Activated naive CD8-positive, alpha-beta T cell treated with anti-CD3 and anti-CD28 coated beads, Interleukin-2, amount 50 U/mL, for 24 hours (primary cell): ENCODE measurements around the gene C1GALT1C1.
"Not testable (repeated sequence)": the region's sequence is repeated elsewhere in the genome, so short reads cannot be mapped to it uniquely, and the experiment has no call there.

Experiments used
- ATAC-seq: fragments of 150-1000 bp; cut with Tn5 transposase; one replicate; pipeline ENCODE4 v1.10.0; 2021
- DNase-seq: peaks from one replicate; pipeline ENCODE4 v3.0.0; 2021
- H3K27ac Mint-ChIP-seq: one replicate; pipeline ENCODE4 v1.8.0; 2021; ENCODE audit warnings: mild to moderate bottlenecking, mixed read lengths
- H3K27me3 Mint-ChIP-seq: one replicate; pipeline ENCODE4 v1.8.0; 2021; ENCODE audit warnings: mixed read lengths
- H3K36me3 Mint-ChIP-seq: one replicate; pipeline ENCODE4 v1.8.0; 2021; ENCODE audit warnings: low read depth, mixed read lengths
- H3K4me1 Mint-ChIP-seq: one replicate; pipeline ENCODE4 v1.8.0; 2021; ENCODE audit warnings: mixed read lengths
- H3K4me3 Mint-ChIP-seq: one replicate; pipeline ENCODE4 v1.8.0; 2021; ENCODE audit warnings: mild to moderate bottlenecking, moderate library complexity, mixed read lengths
- H3K9me3 Mint-ChIP-seq: one replicate; pipeline ENCODE4 v1.8.0; 2021; ENCODE audit warnings: mixed read lengths

C1GALT1C1 gene

GRCh38 chrX:120629667-120630537 is at the start of gene C1GALT1C1:
C1GALT1C1 (minus strand) TSS chrX:120630054; CDS start chrX:120627166, 2,888 bp downstream.
- H3K27me3 Mint-ChIP-seq, result no peaks in the 10 kb centered on the region
- peaks cover 24% of the 10 kb centered on the region for H3K4me1 Mint-ChIP-seq
- H3K27ac Mint-ChIP-seq, result peak within 1 kb of the TSS; percentile 98
- H3K9me3 Mint-ChIP-seq, result no peaks in the 10 kb centered on the region
- peak; percentile 97 for ATAC-seq
- H3K36me3 Mint-ChIP-seq, result peaks cover 2% of the 10 kb centered on the region
- peak; percentile 87 for DNase-seq
- peak within 1 kb of the TSS; percentile 92 for H3K4me3 Mint-ChIP-seq

DNA sequence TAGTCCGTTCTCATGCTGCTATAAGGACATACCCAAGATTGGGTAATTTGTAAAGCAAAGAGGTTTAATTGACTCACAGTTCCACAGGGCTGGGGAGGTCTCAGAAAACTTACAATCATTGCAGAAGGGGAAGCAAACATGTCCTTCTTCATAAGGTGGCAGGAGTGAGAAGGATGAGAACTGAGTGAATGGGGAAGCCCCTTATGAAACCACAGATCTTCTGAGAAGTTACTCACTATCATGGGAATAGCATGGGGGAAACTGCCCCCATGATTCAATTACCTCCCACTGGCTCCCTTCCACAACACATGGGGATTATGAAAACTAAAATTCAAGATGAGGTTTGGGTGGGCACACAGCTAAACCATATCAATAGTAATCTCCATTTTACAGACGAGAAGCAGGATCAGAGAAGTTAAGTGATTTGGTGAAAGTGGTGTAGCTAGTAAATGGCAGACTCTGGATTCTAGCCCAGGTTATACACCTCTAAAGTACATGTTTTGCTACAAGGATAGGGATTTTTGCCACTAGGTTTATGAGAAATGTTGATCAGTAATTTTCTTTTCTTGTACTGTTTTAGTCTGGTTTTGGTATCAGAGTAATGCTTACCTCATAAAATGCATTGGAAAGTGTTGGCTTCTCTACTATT is 47.3 kb upstream of the C1GALT1C1 start:
- no peaks in the 10 kb centered on the region for H3K27me3 Mint-ChIP-seq
- H3K27ac Mint-ChIP-seq, result peak overlapping the region; percentile 77
- peaks cover 6% of the 10 kb centered on the region for H3K36me3 Mint-ChIP-seq
- H3K4me3 Mint-ChIP-seq, result no peak overlapping the region
- no peak for DNase-seq
- ATAC-seq, result peak; percentile 97
- peaks cover 17% of the 10 kb centered on the region for H3K9me3 Mint-ChIP-seq
- peaks cover 32% of the 10 kb centered on the region for H3K4me1 Mint-ChIP-seq

DNA sequence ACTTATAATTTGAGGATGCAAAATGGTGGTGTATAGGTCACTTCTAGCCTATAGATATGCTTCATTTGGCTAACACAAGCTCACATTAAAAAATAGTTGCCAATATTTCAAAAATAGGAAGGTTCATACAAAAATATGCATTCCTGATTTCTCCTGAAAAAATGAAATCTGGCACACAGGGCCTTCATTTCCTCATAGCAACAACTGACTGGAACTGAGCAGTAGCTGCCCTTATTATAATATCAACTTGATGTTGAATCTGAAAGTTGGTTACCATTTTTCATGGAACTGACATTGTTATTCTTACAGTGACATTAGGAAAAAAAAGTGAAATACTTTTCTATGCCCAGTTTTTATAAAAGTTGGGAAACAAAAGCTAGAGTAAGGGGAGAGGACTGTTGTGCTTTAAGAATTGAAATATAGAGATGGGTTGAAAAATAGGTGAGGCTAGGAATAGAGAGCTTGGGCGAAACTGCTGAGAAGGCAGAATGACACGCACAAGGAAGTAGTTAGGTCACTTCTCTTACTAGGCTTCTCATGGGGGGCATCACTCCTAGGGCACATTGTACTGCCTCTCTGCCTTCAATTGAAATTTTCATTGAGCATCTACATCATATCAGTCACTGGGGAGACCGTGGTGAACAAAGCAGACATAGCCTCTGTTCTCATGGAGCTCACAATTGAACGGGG is 43.1 kb upstream of the C1GALT1C1 start:
- ATAC-seq, result no peak
- H3K27me3 Mint-ChIP-seq, result no peaks in the 10 kb centered on the region
- no peak for DNase-seq

GRCh38 chrX:120672389-120672788 is 42.5 kb upstream of the C1GALT1C1 start:
- no peaks in the 10 kb centered on the region for H3K27me3 Mint-ChIP-seq
- DNase-seq (no peak), ATAC-seq (no peak)
- H3K36me3 Mint-ChIP-seq, result peaks cover 6% of the 10 kb centered on the region
- H3K27ac Mint-ChIP-seq, result no peak overlapping the region
- peaks cover 19% of the 10 kb centered on the region for H3K4me1 Mint-ChIP-seq
- no peak overlapping the region for H3K4me3 Mint-ChIP-seq
- peaks cover 7% of the 10 kb centered on the region for H3K9me3 Mint-ChIP-seq

More for the DNA sequence above, 43.1 kb upstream of the C1GALT1C1 start:
- H3K9me3 Mint-ChIP-seq, result peaks cover 9% of the 10 kb centered on the region
- H3K4me3 Mint-ChIP-seq, result no peak overlapping the region
- H3K27ac Mint-ChIP-seq, result no peak overlapping the region
- H3K4me1 Mint-ChIP-seq, result peaks cover 25% of the 10 kb centered on the region
- peaks cover 6% of the 10 kb centered on the region for H3K36me3 Mint-ChIP-seq

DNA sequence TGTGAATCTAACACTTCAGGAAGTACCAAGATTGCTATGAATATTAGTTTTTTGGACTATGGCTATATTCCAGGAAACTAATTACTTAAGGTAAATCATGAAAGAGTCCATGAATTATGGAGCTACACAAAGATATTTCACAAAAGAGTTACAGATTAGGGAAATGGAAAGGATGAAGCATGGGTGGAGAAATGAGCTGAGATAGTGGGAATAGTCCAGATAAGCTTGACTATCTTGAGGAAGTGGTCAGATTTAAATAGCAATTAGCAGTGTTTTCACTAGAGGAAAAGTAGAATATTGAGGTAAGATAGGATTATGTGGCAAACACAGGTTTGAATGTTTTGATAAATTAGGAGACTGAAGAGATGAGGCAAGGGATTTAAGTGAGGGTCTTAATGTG is 42.1 kb upstream of the C1GALT1C1 start:
- Mint-ChIP-seq H3K27me3 (no peaks in the 10 kb centered on the region), H3K4me1 (peaks cover 15% of the 10 kb centered on the region), H3K27ac (no peak overlapping the region), H3K4me3 (no peak overlapping the region), H3K9me3 (peaks cover 7% of the 10 kb centered on the region), H3K36me3 (peaks cover 6% of the 10 kb centered on the region)
- ATAC-seq (no peak), DNase-seq (no peak)

GRCh38 chrX:120668357-120668756 is 38.5 kb upstream of the C1GALT1C1 start:
- Mint-ChIP-seq H3K4me1 (peaks cover 12% of the 10 kb centered on the region), H3K4me3 (no peak overlapping the region), H3K9me3 (no peaks in the 10 kb centered on the region), H3K27me3 (no peaks in the 10 kb centered on the region), H3K27ac (no peak overlapping the region), H3K36me3 (no peaks in the 10 kb centered on the region)
- no peak for ATAC-seq
- DNase-seq, result no peak

- H3K27ac Mint-ChIP-seq, H3K9me3 Mint-ChIP-seq, H3K36me3 Mint-ChIP-seq, H3K27me3 Mint-ChIP-seq, ATAC-seq, DNase-seq, H3K4me1 Mint-ChIP-seq, H3K4me3 Mint-ChIP-seq: not testable (repeated sequence)
Measured at GRCh38 chrX:120664535-120664934, 34.7 kb upstream of the C1GALT1C1 start.

- no peaks in the 10 kb centered on the region for H3K36me3 Mint-ChIP-seq
- no peak overlapping the region for H3K27ac Mint-ChIP-seq
- H3K4me1 Mint-ChIP-seq, result peaks cover 7% of the 10 kb centered on the region
- no peaks in the 10 kb centered on the region for H3K27me3 Mint-ChIP-seq
- ATAC-seq, result no peak
- DNase-seq, result no peak
- H3K9me3 Mint-ChIP-seq, result no peaks in the 10 kb centered on the region
- H3K4me3 Mint-ChIP-seq, result no peak overlapping the region
Measured at GRCh38 chrX:120664081-120664480, 34.2 kb upstream of the C1GALT1C1 start.

GRCh38 chrX:120662662-120663061 is 32.8 kb upstream of the C1GALT1C1 start:
- Mint-ChIP-seq H3K4me1 (peaks cover 7% of the 10 kb centered on the region), H3K9me3 (no peaks in the 10 kb centered on the region), H3K4me3 (no peak overlapping the region), H3K36me3 (no peaks in the 10 kb centered on the region), H3K27me3 (no peaks in the 10 kb centered on the region), H3K27ac (no peak overlapping the region)
- ATAC-seq (no peak), DNase-seq (no peak)

DNA sequence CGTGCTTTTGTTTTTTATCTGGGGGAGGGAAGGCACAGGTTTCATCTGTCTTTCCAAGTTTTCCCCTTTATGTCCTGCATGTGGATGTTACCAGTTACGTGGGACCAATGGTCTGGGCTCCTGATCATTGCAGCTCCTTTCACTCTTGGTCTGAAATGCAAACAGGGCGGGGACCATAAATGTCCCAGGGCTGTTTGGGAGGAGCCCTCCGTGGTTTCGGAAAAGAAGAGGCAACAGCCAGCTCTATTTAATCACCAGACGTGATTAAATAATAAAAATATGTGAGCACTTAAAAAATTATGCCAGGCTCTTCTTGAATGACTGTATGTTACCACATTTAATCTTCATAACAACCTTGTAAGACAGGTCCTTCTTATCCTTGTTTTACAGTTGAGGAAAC is 30.8 kb upstream of the C1GALT1C1 start:
- Mint-ChIP-seq H3K9me3 (no peaks in the 10 kb centered on the region), H3K27me3 (no peaks in the 10 kb centered on the region), H3K4me1 (peaks cover 7% of the 10 kb centered on the region), H3K4me3 (no peak overlapping the region), H3K27ac (no peak overlapping the region), H3K36me3 (no peaks in the 10 kb centered on the region)
- ATAC-seq (no peak), DNase-seq (no peak)

GRCh38 chrX:120653000-120653399 is 23.1 kb upstream of the C1GALT1C1 start:
- no peak overlapping the region for H3K27ac Mint-ChIP-seq

DNA sequence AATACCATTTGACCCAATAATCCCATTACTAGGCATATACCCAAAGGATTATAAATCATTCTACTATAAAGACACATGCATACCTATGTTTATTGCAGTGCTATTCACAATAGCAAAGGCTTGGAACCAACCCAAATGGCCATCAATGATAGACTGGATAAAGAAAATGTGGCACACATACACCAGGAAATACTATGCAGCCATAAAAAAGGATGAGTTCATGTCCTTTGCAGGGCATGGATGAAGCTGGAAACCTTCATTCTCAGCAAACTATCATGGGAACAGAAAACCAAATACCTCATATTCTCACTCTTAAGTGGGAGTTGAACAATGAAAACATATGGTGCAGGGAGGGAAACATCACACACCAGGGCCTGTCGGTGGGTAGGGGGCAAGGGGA is 22.4 kb upstream of the C1GALT1C1 start:
- H3K4me3 Mint-ChIP-seq, H3K36me3 Mint-ChIP-seq, H3K9me3 Mint-ChIP-seq, DNase-seq, ATAC-seq, H3K27ac Mint-ChIP-seq, H3K27me3 Mint-ChIP-seq: not testable (repeated sequence)
- H3K4me1 Mint-ChIP-seq, result peaks cover 12% of the 10 kb centered on the region

More at GRCh38 chrX:120653000-120653399, 23.1 kb upstream of the C1GALT1C1 start:
- no peak overlapping the region for H3K4me3 Mint-ChIP-seq
- no peaks in the 10 kb centered on the region for H3K36me3 Mint-ChIP-seq
- H3K9me3 Mint-ChIP-seq, result no peaks in the 10 kb centered on the region
- H3K4me1 Mint-ChIP-seq, result peaks cover 12% of the 10 kb centered on the region
- DNase-seq (no peak), ATAC-seq (no peak)
- no peaks in the 10 kb centered on the region for H3K27me3 Mint-ChIP-seq

DNA sequence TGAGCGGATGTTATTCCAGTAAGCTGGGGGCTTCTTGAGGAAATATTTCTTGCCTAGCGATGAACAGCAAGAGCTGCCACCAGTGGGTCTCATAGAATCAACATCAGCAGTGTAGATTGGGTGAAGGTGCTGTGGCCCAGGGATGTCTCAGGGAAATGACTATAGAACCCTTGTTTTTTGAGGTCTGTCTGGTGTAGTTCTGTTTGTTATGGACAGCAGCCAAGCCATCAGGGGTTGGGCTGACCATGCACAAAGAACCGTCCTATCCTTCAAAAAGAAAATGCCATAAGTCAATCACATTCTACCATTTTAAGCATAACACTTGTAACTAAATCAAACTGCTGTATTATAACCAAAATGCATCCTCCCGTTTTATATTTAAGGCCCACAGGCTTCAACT is 17.3 kb upstream of the C1GALT1C1 start:
- ATAC-seq, result no peak
- Mint-ChIP-seq H3K27me3 (no peaks in the 10 kb centered on the region), H3K4me1 (peaks cover 7% of the 10 kb centered on the region), H3K4me3 (no peak overlapping the region), H3K9me3 (no peaks in the 10 kb centered on the region), H3K27ac (no peak overlapping the region), H3K36me3 (no peaks in the 10 kb centered on the region)
- no peak for DNase-seq

- DNase-seq, result no peak
- Mint-ChIP-seq H3K4me1 (no peaks in the 10 kb centered on the region), H3K9me3 (no peaks in the 10 kb centered on the region), H3K27ac (no peak overlapping the region), H3K4me3 (no peak overlapping the region), H3K36me3 (no peaks in the 10 kb centered on the region), H3K27me3 (no peaks in the 10 kb centered on the region)
- ATAC-seq, result no peak
Measured at GRCh38 chrX:120642871-120643270, 13.0 kb upstream of the C1GALT1C1 start.

- no peaks in the 10 kb centered on the region for H3K9me3 Mint-ChIP-seq
- no peaks in the 10 kb centered on the region for H3K27me3 Mint-ChIP-seq
- H3K27ac Mint-ChIP-seq, result no peak overlapping the region
Measured at GRCh38 chrX:120638619-120639018, 8.8 kb upstream of the C1GALT1C1 start.

More at GRCh38 chrX:120638619-120639018, 8.8 kb upstream of the C1GALT1C1 start:
- H3K4me3 Mint-ChIP-seq, result no peak overlapping the region
- no peak for ATAC-seq
- no peaks in the 10 kb centered on the region for H3K36me3 Mint-ChIP-seq
- no peaks in the 10 kb centered on the region for H3K4me1 Mint-ChIP-seq
- no peak for DNase-seq
